Right lobe of liver (tissue), 4 donors: Measurements from ENCODE around the gene LUZP2.

Experiments used
- CTCF ChIP-seq, 4 donors: fragments of 200-600 bp in 3 of 4; fragments of 450-650 bp in 1 of 4; IDR thresholded peaks; one replicate each; pipeline versions ENCODE4 v1.5.1 to v1.8.0; 2016 to 2022; ENCODE audit warnings: antibody characterized with exemption in 4 of 4, mild to moderate bottlenecking in 2 of 4
- POLR2A ChIP-seq: fragments of 450-650 bp; IDR thresholded peaks from one replicate; pipeline ENCODE4 v1.6.1; 2017; ENCODE audit warnings: antibody characterized with exemption, mild to moderate bottlenecking
- donor health status: DM: no; HTN: no; CAD: no.
- donor health status: DM: no; HTN: no; CAD: no.
- donor health status: DM: no; HTN: yes; CAD: no.

GRCh38 chr11:24591283-24591682 lies 94.4 kb downstream of the LUZP2 start:
- no peak for TF ChIP-seq CTCF (IDR thresholded peaks at IDR 0.05)
- TF ChIP-seq POLR2A: no peak
